SJSA1 (cell line): ENCODE results near the gene RASSF4. TPM values are rescaled to one million over a fixed set of nuclear protein-coding genes. Genes with fewer than 3 reads are reported as not detected.

Experiments
- DNase-seq, 2 experiments: peaks; one replicate each; pipeline ENCODE4 v3.0.0-alpha.2; 2015 to 2020; ENCODE audit warnings: low spot score in 2 of 2, low read depth in 1 of 2
- H3K27ac ChIP-seq: fragments of 250-450 bp; sonication (Bioruptor Pico); 2 replicates; pipeline ENCODE4 v1.5.1; 2020; ENCODE audit warnings: mild to moderate bottlenecking, moderate library complexity
- H3K27me3 ChIP-seq: fragments of 250-450 bp; sonication (Bioruptor Pico); replicated peaks from 2 replicates; pipeline ENCODE4 v1.5.1; 2020; ENCODE audit warnings: mild to moderate bottlenecking, moderate library complexity
- H3K36me3 ChIP-seq: fragments of 250-450 bp; sonication (Bioruptor Pico); 2 replicates; pipeline ENCODE4 v1.5.1; 2020; ENCODE audit warnings: mild to moderate bottlenecking
- H3K4me1 ChIP-seq: fragments of 250-450 bp; sonication (Bioruptor Pico); replicated peaks from 2 replicates; pipeline ENCODE4 v1.6.1; 2021; ENCODE audit warnings: mild to moderate bottlenecking
- H3K4me3 ChIP-seq: fragments of 250-450 bp; sonication (Bioruptor Pico); 2 replicates; pipeline ENCODE4 v1.5.1; 2020; ENCODE audit warnings: mild to moderate bottlenecking
- H3K9me3 ChIP-seq: fragments of 250-450 bp; sonication (Bioruptor Pico); replicated peaks from 2 replicates; pipeline ENCODE4 v1.5.1; 2020; ENCODE audit warnings: mild to moderate bottlenecking
- total RNA-seq: library from RNA; depleted of rRNA; stranded (reverse); fragments of >200 nt; shearing (Covaris generic); gene quantifications from 2 replicates; pipeline ENCODE4 v1.2.3, GENCODE V29; 2014; rRNA removed

RASSF4 gene
- 9.2 and 19.7 TPM in 2 replicates for total RNA-seq

DNA sequence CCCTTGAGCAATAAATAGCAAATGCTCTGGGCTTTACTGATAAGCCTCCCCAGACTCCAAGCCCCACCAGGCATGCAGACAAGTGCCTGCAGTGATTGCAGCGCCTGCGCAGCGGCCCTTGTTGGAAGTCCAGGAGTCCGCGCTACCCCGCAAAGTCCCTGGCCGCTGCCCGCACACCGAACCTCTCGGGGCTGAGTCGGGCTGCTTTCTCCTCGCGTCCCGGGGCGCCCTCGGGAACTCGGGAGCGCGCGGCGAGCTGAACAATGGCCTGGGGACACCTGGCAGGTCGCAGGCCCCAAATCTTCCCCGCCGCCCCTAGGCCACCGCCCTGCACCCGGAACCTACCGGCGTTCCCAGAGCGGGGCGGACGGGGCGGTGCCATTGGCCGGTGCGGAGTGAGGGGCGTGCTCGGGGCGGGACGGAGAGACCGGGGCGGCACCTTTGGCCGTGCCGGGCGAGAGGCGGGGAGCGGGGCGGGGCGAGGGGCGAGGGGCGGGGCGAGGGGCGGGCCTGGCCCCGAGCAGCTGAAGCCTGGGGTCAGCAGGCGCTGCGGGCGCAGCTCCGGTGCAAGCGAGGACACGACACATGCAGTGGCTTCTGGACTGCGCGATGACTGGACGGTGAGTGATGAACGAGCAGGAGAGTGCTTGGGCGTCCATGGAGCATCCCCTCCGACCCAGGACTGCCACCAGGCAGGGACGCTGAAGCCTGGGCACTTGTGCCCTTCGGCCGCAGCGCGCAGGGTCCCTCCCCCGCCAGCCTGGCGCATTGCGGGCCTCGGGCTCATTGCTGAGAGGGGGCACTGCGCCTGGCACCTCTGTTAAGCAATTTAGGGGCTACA is at the start of gene RASSF4:
Gene RASSF4 (plus strand): TSS at position 556 of the 841 bp plus-strand sequence. CDS start 10,401 bp downstream, outside the sequence.
- H3K27me3 ChIP-seq: no peaks in the 10 kb centered on the region
- peaks cover 71% of the 10 kb centered on the region for H3K4me1 ChIP-seq
- H3K27ac ChIP-seq: peak within 1 kb of the TSS; percentile 75
- H3K4me3 ChIP-seq: peak within 1 kb of the TSS; percentile 80
- peak; percentile 89 to 91 for DNase-seq
- H3K9me3 ChIP-seq: no peaks in the 10 kb centered on the region
- H3K36me3 ChIP-seq: peaks cover 6% of the 10 kb centered on the region; the same call in 1 of the 2 replicates

DNA sequence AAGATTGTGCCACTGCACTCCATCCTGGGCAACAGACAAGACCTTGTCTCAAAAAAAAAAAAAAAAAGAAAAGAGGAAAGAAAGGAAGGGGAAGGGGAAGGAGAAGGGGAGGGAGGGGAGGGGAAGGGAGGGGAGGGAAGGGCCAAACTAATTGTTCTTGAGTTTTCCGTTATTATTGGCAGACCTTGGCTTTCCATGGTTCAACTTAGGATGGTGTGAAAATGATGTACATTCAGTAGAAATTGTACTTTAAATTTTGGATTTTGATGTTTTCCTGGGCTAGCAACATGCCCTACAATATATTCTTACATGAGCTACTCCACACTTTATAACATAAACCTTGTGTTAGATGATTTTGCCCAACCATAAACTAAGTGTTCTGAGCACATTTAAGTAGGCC is 49.7 kb upstream of the RASSF4 start:
- no peak overlapping the region for H3K27ac ChIP-seq
- no peak for DNase-seq

DNA sequence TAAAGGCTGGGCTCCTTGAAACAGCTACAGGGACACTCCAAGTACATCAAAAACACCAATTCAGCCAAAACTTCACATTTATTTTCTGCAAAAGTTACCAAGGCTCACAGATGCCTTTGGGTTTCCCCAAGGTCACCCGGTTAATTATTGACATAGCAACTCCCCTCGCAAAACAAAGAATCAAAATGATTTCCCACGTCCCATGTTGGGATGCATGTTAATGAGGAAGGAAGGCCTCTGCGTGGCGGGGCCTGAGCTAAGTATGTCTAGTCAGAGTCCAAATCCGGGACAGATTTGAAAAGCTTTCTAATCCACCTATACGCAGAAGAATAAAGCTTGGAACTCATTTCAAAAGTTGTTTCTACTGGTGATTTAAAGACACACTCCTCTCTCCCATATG is 49.0 kb upstream of the RASSF4 start:
- Histone ChIP-seq H3K27ac (no peak overlapping the region), H3K9me3 (no peaks in the 10 kb centered on the region), H3K4me3 (no peak overlapping the region), H3K4me1 (no peaks in the 10 kb centered on the region), H3K27me3 (no peaks in the 10 kb centered on the region), H3K36me3 (no peaks in the 10 kb centered on the region)
- DNase-seq: no peak

More for the DNA sequence above, 49.7 kb upstream of the RASSF4 start:
- Histone ChIP-seq H3K4me3 (no peak overlapping the region), H3K9me3 (no peaks in the 10 kb centered on the region), H3K4me1 (no peaks in the 10 kb centered on the region), H3K27me3 (no peaks in the 10 kb centered on the region), H3K36me3 (no peaks in the 10 kb centered on the region)

- no peaks in the 10 kb centered on the region for H3K27me3 ChIP-seq
- H3K9me3 ChIP-seq: no peaks in the 10 kb centered on the region
- H3K4me3 ChIP-seq: no peak within 1 kb of the TSS
- H3K27ac ChIP-seq: no peak within 1 kb of the TSS
- no peaks in the 10 kb centered on the region for H3K4me1 ChIP-seq
- no peak for DNase-seq
- H3K36me3 ChIP-seq: no peaks in the 10 kb centered on the region
Measured at GRCh38 chr10:44911081-44911540, 48.5 kb upstream of the RASSF4 start, which contains the start of gene TMEM72. TSS of gene TMEM72 (plus strand) at chr10:44911337. CDS start at chr10:44911513, 176 bp downstream.

- no peaks in the 10 kb centered on the region for H3K4me1 ChIP-seq
- H3K36me3 ChIP-seq: no peaks in the 10 kb centered on the region
- H3K27ac ChIP-seq: no peak overlapping the region
- H3K4me3 ChIP-seq: no peak overlapping the region
- H3K9me3 ChIP-seq: no peaks in the 10 kb centered on the region
- no peak for DNase-seq
- H3K27me3 ChIP-seq: no peaks in the 10 kb centered on the region
Measured at GRCh38 chr10:44911951-44912350, 47.7 kb upstream of the RASSF4 start.

GRCh38 chr10:44913350-44914081 is 46.1 kb upstream of the RASSF4 start:
- H3K27me3 ChIP-seq: no peaks in the 10 kb centered on the region
- H3K4me1 ChIP-seq: no peaks in the 10 kb centered on the region
- no peak for DNase-seq
- H3K36me3 ChIP-seq: no peaks in the 10 kb centered on the region
- H3K9me3 ChIP-seq: no peaks in the 10 kb centered on the region
- H3K27ac ChIP-seq: no peak overlapping the region
- H3K4me3 ChIP-seq: no peak overlapping the region

DNA sequence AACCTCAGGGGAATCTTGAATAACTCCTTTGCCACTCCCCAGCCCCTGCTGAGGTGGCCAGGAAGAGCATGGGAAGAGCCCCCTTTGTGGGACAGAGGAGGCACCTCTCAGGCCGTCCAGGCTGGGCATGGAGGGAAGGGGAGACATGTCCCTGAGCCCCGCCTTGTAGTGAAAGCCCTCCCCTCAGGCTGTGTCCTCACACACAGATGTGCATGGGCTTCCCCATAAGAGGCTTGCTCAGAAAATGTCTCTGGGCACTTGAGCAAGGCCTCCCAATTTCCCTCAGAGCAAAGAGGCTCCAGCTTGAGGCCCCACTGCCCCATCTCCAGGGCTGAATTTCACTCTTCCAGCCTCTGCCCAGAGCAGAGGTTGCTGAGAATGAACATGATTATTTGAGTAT is 44.7 kb upstream of the RASSF4 start:
- DNase-seq: no peak
- H3K27me3 ChIP-seq: no peaks in the 10 kb centered on the region
- H3K9me3 ChIP-seq: no peaks in the 10 kb centered on the region
- no peaks in the 10 kb centered on the region for H3K36me3 ChIP-seq
- H3K4me3 ChIP-seq: no peak overlapping the region
- no peak overlapping the region for H3K27ac ChIP-seq
- no peaks in the 10 kb centered on the region for H3K4me1 ChIP-seq

GRCh38 chr10:44916429-44916828 is 43.2 kb upstream of the RASSF4 start:
- no peaks in the 10 kb centered on the region for H3K27me3 ChIP-seq
- H3K4me1 ChIP-seq: no peaks in the 10 kb centered on the region
- no peak for DNase-seq
- H3K4me3 ChIP-seq: no peak overlapping the region
- no peaks in the 10 kb centered on the region for H3K9me3 ChIP-seq
- H3K36me3 ChIP-seq: no peaks in the 10 kb centered on the region
- H3K27ac ChIP-seq: no peak overlapping the region

DNA sequence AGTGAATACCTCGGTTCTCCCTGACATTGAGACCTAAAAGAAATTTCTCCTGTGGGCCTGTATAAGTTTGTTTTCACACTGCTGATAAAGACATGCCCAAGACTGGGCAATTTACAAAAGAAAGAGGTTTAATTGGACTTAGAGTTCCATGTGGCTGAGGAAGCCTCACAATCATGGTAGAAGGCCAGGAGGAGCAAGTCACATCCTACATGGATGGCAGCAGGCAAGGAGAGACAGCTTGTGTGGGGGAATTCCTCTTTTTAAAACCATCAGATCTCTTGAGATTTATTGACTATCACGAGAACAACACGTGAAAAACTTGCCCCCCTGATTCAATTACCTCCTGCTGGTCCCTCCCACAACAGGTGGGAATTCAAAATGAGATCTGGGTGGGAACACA is 41.8 kb upstream of the RASSF4 start:
- Histone ChIP-seq H3K4me3 (no peak overlapping the region), H3K9me3 (no peaks in the 10 kb centered on the region), H3K27me3 (no peaks in the 10 kb centered on the region), H3K4me1 (no peaks in the 10 kb centered on the region), H3K27ac (no peak overlapping the region), H3K36me3 (no peaks in the 10 kb centered on the region)
- DNase-seq: no peak

GRCh38 chr10:44920252-44920651 is 39.4 kb upstream of the RASSF4 start:
- no peak overlapping the region for H3K27ac ChIP-seq
- no peaks in the 10 kb centered on the region for H3K9me3 ChIP-seq
- H3K4me1 ChIP-seq: no peaks in the 10 kb centered on the region
- no peak for DNase-seq
- no peaks in the 10 kb centered on the region for H3K36me3 ChIP-seq
- no peak overlapping the region for H3K4me3 ChIP-seq
- H3K27me3 ChIP-seq: no peaks in the 10 kb centered on the region

GRCh38 chr10:44921061-44921460 is 38.5 kb upstream of the RASSF4 start:
- H3K9me3 ChIP-seq: no peaks in the 10 kb centered on the region
- no peak overlapping the region for H3K4me3 ChIP-seq
- H3K4me1 ChIP-seq: no peaks in the 10 kb centered on the region
- no peak for DNase-seq
- no peaks in the 10 kb centered on the region for H3K36me3 ChIP-seq
- H3K27me3 ChIP-seq: no peaks in the 10 kb centered on the region
- no peak overlapping the region for H3K27ac ChIP-seq

- no peaks in the 10 kb centered on the region for H3K36me3 ChIP-seq
- no peaks in the 10 kb centered on the region for H3K4me1 ChIP-seq
- H3K9me3 ChIP-seq: no peaks in the 10 kb centered on the region
- H3K4me3 ChIP-seq: no peak overlapping the region
- no peak overlapping the region for H3K27ac ChIP-seq
- peak in 1 of 2 experiments; percentile 26 for DNase-seq
- no peaks in the 10 kb centered on the region for H3K27me3 ChIP-seq
Measured at GRCh38 chr10:44921506-44921905, 38.1 kb upstream of the RASSF4 start.

GRCh38 chr10:44922021-44922420 is 37.6 kb upstream of the RASSF4 start:
- H3K36me3 ChIP-seq: no peaks in the 10 kb centered on the region
- H3K27ac ChIP-seq: no peak overlapping the region
- no peaks in the 10 kb centered on the region for H3K27me3 ChIP-seq
- peak in 1 of 2 experiments; percentile 11 for DNase-seq
- H3K9me3 ChIP-seq: no peaks in the 10 kb centered on the region
- no peaks in the 10 kb centered on the region for H3K4me1 ChIP-seq
- H3K4me3 ChIP-seq: no peak overlapping the region
